Activated B cell treated with CpG ODN at 0.5 μM for 24 hours (primary cell): Measurements from ENCODE around the gene TGM2. TPM values are rescaled to one million over a fixed set of nuclear protein-coding genes. Genes with fewer than 3 reads are reported as not detected.

ENCODE experiments used
- ATAC-seq: fragments of 200-7000 bp; cut with Tn5 transposase; one replicate; pipeline ENCODE4 v1.10.0; 2021; ENCODE audit warnings: low read depth, mild to moderate bottlenecking, moderate library complexity
- CTCF ChIA-PET: fragments of 350-600 bp; sonication (Branson Sonifier 250); formaldehyde crosslinking; loops from one replicate; lab custom pipeline; 2021; ENCODE audit warnings: antibody characterized with exemption; lab: Charles Lee
- POLR2A ChIA-PET: fragments of 350-600 bp; sonication (Branson Sonifier 250); formaldehyde crosslinking; loops from one replicate; lab custom pipeline; 2021; ENCODE audit warnings: antibody characterized with exemption; lab: Charles Lee
- DNase-seq: peaks from one replicate; pipeline ENCODE4 v3.0.0; 2022
- H3K27ac Mint-ChIP-seq: one replicate; pipeline ENCODE4 v1.8.0; 2020; ENCODE audit warnings: mixed read lengths
- H3K27me3 Mint-ChIP-seq: one replicate; pipeline ENCODE4 v1.8.0; 2021; ENCODE audit warnings: mixed read lengths
- H3K36me3 Mint-ChIP-seq: one replicate; pipeline ENCODE4 v1.8.0; 2021; ENCODE audit warnings: low read depth, mixed read lengths
- H3K4me1 Mint-ChIP-seq: one replicate; pipeline ENCODE4 v1.8.0; 2021; ENCODE audit warnings: mixed read lengths
- H3K4me3 Mint-ChIP-seq: one replicate; pipeline ENCODE4 v1.8.0; 2020; ENCODE audit warnings: mild to moderate bottlenecking, mixed read lengths
- H3K9me3 Mint-ChIP-seq: one replicate; pipeline ENCODE4 v1.8.0; 2020; ENCODE audit warnings: mixed read lengths
- intact Hi-C: fragments of 100-400 bp; cut with micrococcal nuclease; formaldehyde crosslinking; loops from one replicate; pipeline ENCODE4 v1.15.1; 2024
- total RNA-seq: library from RNA; stranded (reverse); gene quantifications from 2 replicates; pipeline ENCODE4 v1.2.3, GENCODE V29; 2022
- TF ChIP-seq, protein P1 (sequence below): fragments of 200-600 bp; IDR thresholded peaks from one replicate; pipeline ENCODE4 v1.8.0; 2022; ENCODE audit warnings: antibody characterized with exemption, mild to moderate bottlenecking

The TGM2 gene
- 20.8 and 22.9 TPM in 2 replicates for total RNA-seq

DNA sequence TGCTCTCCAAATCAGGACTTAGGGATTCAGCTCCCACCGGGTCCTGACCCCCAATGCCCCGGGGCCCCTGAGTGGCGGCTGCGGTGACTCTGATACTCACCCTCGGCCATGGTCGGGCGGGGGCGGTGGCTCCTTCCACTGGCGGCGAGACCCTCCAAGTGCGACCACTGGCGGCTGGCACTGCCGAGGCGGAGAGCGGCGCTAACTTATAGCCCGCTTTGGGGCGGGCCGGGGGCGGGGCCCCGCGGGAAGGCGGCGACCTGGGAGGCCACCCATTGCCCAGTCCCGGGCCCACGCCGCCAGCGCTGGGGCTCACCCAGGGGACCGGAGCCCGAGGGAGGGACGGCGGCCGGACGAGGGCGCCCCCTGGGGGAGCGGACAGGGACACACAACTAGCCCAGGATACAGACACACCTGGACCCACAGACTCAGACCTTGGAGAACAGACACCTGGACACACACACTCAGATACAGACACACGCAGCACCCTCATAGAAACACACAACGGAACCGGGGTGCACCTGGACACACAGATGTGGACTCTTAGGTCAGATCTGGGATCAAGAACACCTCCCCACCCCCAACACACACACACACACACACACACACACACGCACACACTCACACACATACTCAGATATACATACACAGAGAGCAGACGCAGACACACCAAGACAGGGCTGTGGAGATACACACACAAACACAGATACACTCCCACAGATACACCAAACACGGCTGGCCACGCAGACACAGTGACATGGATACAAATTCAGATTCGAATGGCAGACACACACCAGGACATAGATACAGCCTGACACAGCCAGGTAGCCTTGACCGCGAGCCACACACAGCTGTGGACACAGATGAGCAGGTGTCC lies at the start of gene TGM2:
Gene TGM2 (minus strand): TSS at position 182 of the 877 bp plus-strand sequence. CDS start 72 bp downstream, at position 110.
- H3K27me3 Mint-ChIP-seq = no peaks in the 10 kb centered on the region
- ATAC-seq (peak; percentile 94), DNase-seq (peak; percentile 74)
- intact Hi-C loops = loop anchor here (1.0 to 5.0 kb wide), 5 partner anchors 48 to 108 kb away; no protein-coding TSS in a partner anchor
- H3K4me3 Mint-ChIP-seq = peak within 1 kb of the TSS; percentile 75
- H3K9me3 Mint-ChIP-seq = no peaks in the 10 kb centered on the region
- CTCF ChIA-PET = interaction anchor here (0.6 to 3.8 kb wide), 9 partner anchors 56 to 109 kb away, joined by 3 to 40 read pairs (median 10); no protein-coding TSS in a partner anchor
- TF ChIP-seq, protein P1, sequence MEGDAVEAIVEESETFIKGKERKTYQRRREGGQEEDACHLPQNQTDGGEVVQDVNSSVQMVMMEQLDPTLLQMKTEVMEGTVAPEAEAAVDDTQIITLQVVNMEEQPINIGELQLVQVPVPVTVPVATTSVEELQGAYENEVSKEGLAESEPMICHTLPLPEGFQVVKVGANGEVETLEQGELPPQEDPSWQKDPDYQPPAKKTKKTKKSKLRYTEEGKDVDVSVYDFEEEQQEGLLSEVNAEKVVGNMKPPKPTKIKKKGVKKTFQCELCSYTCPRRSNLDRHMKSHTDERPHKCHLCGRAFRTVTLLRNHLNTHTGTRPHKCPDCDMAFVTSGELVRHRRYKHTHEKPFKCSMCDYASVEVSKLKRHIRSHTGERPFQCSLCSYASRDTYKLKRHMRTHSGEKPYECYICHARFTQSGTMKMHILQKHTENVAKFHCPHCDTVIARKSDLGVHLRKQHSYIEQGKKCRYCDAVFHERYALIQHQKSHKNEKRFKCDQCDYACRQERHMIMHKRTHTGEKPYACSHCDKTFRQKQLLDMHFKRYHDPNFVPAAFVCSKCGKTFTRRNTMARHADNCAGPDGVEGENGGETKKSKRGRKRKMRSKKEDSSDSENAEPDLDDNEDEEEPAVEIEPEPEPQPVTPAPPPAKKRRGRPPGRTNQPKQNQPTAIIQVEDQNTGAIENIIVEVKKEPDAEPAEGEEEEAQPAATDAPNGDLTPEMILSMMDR = no peak
- no peak within 1 kb of the TSS for H3K27ac Mint-ChIP-seq
- H3K4me1 Mint-ChIP-seq = peaks cover 29% of the 10 kb centered on the region
- POLR2A ChIA-PET = interaction anchor here (1.1 kb wide), 1 partner anchor 93 kb away, joined by 3 read pairs; no protein-coding TSS in a partner anchor
- H3K36me3 Mint-ChIP-seq = no peaks in the 10 kb centered on the region

DNA sequence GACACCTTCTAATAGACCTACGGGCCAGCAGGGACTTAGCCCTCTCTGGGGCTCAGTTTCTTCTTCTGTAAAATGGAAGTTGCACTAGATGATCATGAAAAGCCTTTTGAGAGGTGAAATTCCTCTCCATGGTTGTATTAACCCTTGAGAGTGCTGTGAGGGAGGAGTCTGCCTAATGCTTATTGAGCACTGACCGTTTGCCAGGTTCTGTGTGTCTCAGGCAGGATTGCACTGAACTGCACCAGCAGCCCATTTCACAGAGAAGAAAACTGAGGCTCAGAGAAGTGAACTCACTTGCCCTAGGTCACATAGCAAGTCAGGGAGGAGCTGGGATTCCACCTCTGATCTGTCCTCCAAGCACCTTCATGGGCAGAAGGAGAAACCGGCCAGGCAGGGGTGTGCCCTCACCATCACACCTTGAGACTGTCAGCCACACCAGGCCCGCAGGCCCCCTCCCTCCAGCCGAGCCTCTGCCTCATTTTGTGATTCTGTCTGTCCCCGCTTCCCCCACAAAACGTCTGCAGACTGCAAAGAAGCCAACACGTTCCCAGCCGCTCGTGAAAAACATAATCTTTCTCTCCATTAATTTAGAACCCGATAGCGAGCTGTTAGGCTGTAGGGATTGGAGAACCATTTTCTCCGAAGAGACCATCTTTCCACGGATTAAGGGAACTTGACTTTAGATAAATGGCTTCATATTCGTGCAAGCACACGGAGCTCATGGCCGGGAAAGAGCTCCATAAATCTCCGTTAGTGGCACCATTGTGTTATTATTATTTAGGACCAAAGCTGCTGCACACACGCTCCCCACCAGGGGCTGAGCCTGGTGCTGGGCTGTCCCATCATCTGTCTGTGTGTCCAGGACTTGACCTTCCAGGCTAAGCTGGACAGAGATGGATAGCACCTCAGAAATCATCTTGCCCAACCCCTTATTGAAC lies 49.5 kb upstream of the TGM2 start:
- Mint-ChIP-seq H3K4me3 (no peak overlapping the region), H3K36me3 (no peaks in the 10 kb centered on the region), H3K4me1 (no peaks in the 10 kb centered on the region), H3K9me3 (no peaks in the 10 kb centered on the region), H3K27ac (no peak overlapping the region), H3K27me3 (no peaks in the 10 kb centered on the region)
- intact Hi-C loops = no loop called here
- ChIA-PET CTCF (interaction anchor here (1.5 to 12.7 kb wide), 3 partner anchors 11 to 155 kb away, joined by 4 to 307 read pairs (median 5); no protein-coding TSS in a partner anchor), POLR2A (interaction anchor here (0.6 kb wide), 1 partner anchor 802 kb away, joined by 6 read pairs; no protein-coding TSS in a partner anchor)
- DNase-seq = no peak
- no peak for ATAC-seq
- TF ChIP-seq, protein P1 = no peak

DNA sequence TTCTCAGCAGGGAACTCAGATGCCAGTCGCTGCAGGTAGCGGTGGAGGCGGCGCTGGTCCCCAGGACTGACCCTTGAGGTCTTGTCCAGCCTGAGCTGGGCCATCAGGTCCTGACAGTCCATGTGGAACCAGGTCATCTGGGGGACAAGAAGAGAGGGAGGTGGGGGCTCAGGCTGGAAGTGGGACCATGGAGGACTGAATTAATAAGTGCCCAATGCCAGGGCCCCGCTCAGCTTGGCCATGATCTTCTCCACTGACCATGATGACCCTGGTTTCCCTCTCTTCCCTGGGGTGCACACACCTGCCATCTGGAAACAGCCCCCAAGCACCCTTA lies 48.5 kb upstream of the TGM2 start:
- POLR2A ChIA-PET = no interaction called here
- intact Hi-C loops = no loop called here

DNA sequence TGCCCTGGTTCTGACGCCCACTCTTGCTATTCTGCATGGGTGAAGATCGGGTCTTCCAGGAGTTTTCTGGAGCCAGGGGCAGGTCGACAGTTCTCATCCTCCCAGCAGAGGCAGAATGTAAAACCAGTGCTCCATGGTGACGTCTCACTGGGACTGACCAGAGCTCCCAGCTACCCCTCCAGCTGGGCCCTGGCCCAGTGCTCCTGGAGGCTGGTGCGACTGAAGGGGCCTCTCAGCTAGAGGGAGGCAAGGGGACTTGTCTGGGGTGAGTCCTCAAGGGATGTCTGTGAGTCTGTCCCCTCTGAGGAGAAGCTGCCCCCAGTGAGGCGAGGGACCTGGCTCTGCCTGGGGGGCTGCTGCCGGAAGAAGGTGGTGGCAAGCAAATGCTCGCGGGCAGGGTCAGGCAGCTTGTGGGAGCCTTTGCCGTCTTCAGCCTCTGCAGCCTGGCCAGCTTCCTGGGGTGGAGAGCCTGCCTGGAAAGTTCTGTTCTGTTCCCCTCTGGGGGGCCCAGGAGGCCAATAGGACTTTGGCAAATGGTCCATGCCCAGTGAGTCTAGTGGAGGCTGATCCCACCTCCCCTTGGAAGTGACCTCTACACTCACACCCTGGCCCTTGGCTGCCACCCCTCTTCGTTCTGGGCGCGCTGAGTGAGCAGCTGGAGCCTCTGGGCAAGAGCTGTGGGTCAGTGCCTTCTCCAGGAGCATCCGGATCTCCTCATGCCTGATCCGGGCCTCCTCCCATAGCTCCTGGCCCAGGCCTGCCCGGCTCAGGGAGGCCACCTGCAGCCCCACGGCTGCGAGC lies 47.9 kb upstream of the TGM2 start:
- no peaks in the 10 kb centered on the region for H3K4me1 Mint-ChIP-seq
- no peaks in the 10 kb centered on the region for H3K9me3 Mint-ChIP-seq
- H3K36me3 Mint-ChIP-seq = no peaks in the 10 kb centered on the region
- H3K27me3 Mint-ChIP-seq = peaks cover 4% of the 10 kb centered on the region
- POLR2A ChIA-PET = no interaction called here
- no peak overlapping the region for H3K27ac Mint-ChIP-seq
- no peak for DNase-seq
- TF ChIP-seq, protein P1 = no peak
- intact Hi-C loops = no loop called here
- CTCF ChIA-PET = interaction anchor here (1.4 kb wide), 1 partner anchor 155 kb away, joined by 3 read pairs; no protein-coding TSS in a partner anchor
- no peak overlapping the region for H3K4me3 Mint-ChIP-seq
- no peak for ATAC-seq

More for the DNA sequence above, 48.5 kb upstream of the TGM2 start:
- no peaks in the 10 kb centered on the region for H3K4me1 Mint-ChIP-seq
- no peak overlapping the region for H3K4me3 Mint-ChIP-seq
- no peak overlapping the region for H3K27ac Mint-ChIP-seq
- H3K27me3 Mint-ChIP-seq = peaks cover under 1% of the 10 kb centered on the region
- no peak for DNase-seq
- TF ChIP-seq, protein P1 = no peak
- CTCF ChIA-PET = no interaction called here
- H3K9me3 Mint-ChIP-seq = no peaks in the 10 kb centered on the region
- no peaks in the 10 kb centered on the region for H3K36me3 Mint-ChIP-seq
- ATAC-seq = no peak
